GM21529 (cell line): ENCODE measurements around the gene TTC36.
"Not testable (repeated sequence)": the region's sequence is repeated elsewhere in the genome, so short reads cannot be mapped to it uniquely, and the experiment has no call there.

Experiments
- ATAC-seq: cut with Tn5 transposase; IDR thresholded peaks from one replicate; pipeline ENCODE4 v1.9.1; 2021; ENCODE audit not compliant: unreplicated experiment

TTC36 gene, protein sequence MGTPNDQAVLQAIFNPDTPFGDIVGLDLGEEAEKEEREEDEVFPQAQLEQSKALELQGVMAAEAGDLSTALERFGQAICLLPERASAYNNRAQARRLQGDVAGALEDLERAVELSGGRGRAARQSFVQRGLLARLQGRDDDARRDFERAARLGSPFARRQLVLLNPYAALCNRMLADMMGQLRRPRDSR

DNA sequence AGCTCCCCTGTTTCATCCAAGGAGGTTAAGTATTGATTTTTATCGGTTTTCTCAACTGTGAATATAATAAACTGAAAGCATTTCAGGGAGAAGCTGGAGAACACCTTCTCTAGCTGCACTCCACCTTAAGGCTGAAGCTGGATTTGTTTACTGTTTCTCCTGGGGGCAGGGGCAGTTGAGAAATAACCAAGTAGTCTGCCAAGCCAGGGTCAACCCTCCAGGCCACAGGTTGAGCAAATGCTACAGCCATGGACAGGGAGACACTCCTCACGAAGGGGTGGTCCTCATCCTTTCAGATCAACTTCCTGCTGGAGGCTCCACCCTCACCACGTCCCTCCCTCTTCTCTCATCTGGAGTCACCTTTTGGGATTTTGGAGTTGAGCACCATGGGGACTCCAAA, at the start of gene TTC36:
Gene TTC36, plus strand, starts transcription at position 366 of the 400 bp plus-strand sequence. Its CDS starts 21 bp downstream, at position 387.
- ATAC-seq: no peak

DNA sequence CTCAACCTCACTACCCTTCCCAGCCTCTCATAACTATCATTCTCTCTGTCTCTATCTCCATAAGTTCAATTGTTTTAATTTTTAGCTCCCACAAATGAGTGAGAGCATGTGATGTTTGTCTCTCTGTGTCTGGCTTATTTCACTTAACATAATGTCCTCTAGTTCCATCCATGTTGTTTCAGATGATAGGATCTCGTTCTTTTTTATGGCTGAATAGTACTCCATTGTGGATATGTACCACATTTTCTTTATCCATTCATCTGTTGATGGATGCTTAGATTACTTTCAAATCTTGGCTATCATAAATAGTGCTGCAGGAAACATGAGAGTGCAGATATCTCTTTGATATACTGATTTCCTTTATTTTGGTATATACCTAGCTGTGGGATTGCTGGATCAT, 46.0 kb upstream of the TTC36 start:
- ATAC-seq: not testable (repeated sequence)

DNA sequence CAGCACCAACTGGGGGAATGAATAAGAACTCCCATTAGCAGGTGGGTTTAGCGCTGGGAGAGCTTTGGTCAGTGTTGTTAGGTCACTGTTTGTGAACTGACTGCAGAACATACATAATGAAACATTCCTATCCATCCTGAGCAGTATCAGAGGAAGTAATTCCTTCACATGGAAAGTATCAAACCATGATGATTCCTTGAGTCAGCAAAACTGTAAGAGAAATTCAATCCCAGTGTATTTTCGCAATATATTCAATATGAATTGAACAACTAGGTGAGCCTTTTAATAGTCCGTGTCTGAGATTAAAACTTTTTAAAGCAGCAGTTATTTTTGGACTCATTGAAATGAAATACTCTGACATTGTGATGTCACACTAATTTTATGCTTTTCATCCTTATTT, 42.9 kb upstream of the TTC36 start:
- no peak for ATAC-seq

DNA sequence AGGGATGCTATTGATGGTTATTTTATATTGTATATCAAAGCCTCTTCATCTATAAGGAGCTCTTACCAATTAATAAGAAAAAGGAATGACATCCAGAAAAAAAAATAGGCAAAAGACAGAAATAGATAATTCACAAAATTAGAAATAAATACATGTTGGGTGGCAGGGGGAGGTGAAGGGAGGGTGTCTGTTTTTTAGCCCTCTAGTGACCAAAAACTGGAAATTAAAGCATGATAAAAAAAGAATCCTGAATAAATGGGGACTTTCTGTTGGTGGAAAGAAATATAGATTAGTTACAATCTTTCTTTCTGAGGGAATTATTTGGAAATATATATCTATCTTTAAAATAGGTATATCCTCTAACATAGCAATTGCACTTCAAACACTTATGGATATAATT, 42.0 kb upstream of the TTC36 start:
- ATAC-seq: no peak

DNA sequence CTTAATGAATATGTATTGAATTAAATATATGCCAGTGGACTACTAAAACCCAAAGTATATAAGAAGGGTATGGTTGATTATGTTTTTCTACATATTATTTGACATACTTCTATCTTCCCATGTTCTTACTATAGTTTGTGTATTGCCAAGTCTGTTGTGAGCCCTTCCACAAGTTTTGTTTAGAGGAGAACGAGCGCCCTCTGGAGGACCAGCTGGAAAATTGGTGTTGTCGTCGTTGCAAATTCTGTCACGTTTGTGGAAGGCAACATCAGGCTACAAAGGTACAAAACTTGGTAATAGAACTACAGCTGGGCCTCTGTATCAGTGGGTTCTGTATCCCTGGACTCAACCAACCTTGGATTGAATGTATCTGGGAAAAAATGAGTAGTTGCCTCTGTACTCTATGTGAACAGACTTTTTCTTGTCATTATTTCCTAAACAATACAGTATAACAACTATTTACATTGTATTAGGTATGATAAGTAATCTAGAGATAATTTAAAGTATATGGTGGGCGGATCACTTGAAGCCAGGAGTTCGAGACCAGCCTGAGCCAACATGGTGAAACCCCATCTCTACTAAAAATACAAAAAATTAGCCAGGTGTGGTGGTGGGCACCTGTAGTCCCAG, 38.7 kb upstream of the TTC36 start:
- no peak for ATAC-seq

DNA sequence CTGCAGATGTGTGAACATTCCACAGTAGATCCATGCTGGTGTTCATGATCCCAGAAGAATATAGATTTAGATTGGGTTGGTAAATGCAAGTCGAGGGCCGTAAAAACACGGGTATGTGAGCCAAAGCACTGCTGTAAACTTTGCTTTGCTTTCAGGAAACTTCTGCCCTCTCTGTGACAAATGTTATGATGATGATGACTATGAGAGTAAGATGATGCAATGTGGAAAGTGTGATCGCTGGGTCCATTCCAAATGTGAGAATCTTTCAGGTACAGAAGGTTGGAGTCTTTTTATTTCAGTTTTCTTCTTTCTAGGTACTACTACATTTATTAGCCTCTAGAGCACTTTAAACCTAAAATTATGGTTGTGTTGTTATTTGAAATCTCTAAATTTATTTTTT, 36.2 kb upstream of the TTC36 start:
- no peak for ATAC-seq

DNA sequence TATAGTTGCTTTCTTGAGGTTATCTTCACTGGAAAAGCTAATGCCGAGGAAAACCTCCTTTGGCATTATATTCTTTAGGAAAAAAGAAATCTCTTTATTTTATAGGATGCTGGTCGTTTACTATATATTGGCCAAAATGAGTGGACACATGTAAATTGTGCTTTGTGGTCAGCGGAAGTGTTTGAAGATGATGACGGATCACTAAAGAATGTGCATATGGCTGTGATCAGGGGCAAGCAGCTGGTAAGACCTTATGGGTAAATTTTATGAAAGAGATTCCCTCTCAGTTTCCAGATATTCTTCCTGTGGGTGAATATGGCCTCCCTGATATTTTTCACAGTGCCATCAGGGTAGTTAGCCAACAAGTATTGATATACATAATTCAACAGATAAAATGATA, 29.4 kb upstream of the TTC36 start:
- ATAC-seq: no peak

DNA sequence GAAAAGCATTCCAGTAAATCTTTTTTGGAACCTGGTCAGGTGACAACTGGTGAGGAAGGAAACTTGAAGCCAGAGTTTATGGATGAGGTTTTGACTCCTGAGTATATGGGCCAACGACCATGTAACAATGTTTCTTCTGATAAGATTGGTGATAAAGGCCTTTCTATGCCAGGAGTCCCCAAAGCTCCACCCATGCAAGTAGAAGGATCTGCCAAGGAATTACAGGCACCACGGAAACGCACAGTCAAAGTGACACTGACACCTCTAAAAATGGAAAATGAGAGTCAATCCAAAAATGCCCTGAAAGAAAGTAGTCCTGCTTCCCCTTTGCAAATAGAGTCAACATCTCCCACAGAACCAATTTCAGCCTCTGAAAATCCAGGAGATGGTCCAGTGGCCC, 24.1 kb upstream of the TTC36 start:
- no peak for ATAC-seq

DNA sequence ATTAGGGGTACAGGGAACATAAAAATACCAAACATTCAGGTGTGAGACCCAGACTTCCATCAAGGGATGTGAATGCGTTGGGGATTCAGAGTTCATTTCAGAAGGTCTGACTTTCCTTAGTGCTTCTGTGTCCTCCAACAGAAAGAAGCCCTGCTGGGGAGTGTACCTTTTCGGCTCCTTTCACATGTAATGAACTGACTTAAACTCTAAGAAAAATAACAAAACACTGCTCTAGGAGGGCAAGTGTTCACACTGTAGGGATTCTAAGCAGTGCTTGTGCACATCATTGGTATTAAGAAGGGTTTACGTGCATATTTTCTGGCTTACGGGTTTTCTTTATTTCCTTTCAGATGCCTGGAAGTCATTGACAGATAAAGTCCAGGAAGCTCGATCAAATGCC, 15.7 kb upstream of the TTC36 start:
- no peak for ATAC-seq

DNA sequence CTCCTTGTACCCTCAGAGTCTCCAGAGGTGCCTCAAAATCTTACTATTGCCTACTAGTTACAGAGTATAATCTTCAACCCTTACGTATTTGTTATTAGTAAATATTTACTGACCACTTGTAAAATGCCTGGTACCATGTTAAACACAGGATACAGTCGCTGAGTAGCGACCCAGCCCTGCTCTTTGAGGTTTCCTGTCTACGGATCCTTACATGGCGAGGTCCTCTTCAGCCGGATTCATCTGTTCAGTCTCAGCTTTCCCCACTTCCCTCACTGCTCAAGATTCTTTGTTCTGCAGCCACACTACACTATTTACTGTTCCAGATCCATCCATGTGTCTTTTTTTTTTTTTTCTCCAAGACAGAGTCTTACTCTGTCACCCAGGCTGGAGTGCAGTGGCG, 13.2 kb upstream of the TTC36 start:
- no peak for ATAC-seq

DNA sequence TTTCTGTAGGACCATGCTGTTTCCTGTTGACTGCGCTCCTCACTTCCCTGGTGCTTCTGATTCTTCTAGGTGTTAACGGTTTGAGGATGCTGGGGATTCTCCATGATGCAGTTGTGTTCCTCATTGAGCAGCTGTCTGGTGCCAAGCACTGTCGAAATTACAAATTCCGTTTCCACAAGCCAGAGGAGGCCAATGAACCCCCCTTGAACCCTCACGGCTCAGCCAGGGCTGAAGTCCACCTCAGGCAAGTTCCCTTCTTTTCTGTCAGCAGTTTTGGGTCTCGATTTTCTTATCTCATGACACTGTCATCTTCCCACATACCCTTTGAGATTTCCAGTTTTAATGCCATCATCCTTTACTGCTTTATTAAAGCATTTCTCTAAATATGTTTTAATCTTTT, 7.7 kb upstream of the TTC36 start:
- ATAC-seq: no peak

DNA sequence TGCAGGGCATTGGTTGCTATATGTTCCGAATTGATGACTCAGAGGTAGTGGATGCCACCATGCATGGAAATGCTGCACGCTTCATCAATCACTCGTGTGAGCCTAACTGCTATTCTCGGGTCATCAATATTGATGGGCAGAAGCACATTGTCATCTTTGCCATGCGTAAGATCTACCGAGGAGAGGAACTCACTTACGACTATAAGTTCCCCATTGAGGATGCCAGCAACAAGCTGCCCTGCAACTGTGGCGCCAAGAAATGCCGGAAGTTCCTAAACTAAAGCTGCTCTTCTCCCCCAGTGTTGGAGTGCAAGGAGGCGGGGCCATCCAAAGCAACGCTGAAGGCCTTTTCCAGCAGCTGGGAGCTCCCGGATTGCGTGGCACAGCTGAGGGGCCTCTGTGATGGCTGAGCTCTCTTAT, 5.4 kb upstream of the TTC36 start:
- no peak for ATAC-seq

DNA sequence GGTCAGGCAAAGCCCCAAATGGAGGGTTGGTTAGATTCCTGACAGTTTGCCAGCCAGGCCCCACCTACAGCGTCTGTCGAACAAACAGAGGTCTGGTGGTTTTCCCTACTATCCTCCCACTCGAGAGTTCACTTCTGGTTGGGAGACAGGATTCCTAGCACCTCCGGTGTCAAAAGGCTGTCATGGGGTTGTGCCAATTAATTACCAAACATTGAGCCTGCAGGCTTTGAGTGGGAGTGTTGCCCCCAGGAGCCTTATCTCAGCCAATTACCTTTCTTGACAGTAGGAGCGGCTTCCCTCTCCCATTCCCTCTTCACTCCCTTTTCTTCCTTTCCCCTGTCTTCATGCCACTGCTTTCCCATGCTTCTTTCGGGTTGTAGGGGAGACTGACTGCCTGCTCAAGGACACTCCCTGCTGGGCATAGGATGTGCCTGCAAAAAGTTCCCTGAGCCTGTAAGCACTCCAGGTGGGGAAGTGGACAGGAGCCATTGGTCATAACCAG, 4.7 kb upstream of the TTC36 start:
- ATAC-seq: no peak

DNA sequence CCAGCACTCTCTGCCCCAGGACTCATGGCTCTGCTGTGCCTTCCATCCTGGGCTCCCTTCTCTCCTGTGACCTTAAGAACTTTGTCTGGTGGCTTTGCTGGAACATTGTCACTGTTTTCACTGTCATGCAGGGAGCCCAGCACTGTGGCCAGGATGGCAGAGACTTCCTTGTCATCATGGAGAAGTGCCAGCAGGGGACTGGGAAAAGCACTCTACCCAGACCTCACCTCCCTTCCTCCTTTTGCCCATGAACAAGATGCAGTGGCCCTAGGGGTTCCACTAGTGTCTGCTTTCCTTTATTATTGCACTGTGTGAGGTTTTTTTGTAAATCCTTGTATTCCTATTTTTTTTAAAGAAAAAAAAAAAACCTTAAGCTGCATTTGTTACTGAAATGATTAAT, 2.9 kb upstream of the TTC36 start:
- ATAC-seq: no peak

DNA sequence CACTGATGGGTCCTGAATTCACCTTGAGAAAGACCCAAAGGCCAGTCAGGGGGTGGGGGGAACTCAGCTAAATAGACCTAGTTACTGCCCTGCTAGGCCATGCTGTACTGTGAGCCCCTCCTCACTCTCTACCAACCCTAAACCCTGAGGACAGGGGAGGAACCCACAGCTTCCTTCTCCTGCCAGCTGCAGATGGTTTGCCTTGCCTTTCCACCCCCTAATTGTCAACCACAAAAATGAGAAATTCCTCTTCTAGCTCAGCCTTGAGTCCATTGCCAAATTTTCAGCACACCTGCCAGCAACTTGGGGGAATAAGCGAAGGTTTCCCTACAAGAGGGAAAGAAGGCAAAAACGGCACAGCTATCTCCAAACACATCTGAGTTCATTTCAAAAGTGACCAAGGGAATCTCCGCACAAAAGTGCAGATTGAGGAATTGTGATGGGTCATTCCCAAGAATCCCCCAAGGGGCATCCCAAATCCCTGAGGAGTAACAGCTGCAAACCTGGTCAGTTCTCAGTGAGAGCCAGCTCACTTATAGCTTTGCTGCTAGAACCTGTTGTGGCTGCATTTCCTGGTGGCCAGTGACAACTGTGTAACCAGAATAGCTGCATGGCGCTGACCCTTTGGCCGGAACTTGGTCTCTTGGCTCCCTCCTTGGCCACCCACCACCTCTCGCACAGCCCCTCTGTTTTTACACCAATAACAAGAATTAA, 2.4 kb upstream of the TTC36 start:
- no peak for ATAC-seq

DNA sequence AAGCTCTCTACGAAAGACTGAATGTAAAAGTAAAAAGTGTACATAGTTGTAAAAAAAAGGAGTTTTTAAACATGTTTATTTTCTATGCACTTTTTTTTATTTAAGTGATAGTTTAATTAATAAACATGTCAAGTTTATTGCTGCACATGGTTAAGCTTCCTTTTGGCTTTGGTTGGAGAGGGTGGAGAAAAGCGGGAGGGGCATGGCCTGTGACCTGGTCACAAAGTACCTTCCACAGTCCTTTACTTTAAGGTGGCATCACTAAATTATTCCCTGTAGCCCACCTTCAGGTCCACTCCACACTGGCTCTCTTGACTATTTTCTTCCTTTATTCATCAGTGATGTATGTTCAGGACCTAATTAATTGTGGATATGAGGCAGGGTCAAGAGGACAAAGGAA, 586 bp upstream of the TTC36 start:
- ATAC-seq: no peak

DNA sequence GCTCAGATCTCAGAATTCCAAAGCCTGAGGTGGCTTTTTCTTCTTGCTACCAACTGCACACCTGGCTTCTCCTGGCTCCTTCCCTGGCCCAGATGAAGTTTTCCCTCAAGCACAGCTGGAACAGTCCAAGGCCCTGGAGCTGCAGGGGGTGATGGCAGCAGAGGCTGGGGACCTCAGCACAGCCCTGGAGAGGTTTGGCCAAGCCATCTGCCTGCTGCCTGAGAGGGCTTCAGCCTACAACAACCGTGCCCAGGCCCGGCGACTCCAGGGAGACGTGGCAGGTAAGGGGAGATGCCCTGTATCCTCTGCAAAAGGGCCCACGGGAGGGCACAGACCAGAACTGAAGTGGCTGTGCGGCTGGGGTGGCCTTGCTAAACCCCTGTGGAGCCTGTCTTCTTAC, 1.2 kb downstream of the TTC36 start:
- no peak for ATAC-seq

DNA sequence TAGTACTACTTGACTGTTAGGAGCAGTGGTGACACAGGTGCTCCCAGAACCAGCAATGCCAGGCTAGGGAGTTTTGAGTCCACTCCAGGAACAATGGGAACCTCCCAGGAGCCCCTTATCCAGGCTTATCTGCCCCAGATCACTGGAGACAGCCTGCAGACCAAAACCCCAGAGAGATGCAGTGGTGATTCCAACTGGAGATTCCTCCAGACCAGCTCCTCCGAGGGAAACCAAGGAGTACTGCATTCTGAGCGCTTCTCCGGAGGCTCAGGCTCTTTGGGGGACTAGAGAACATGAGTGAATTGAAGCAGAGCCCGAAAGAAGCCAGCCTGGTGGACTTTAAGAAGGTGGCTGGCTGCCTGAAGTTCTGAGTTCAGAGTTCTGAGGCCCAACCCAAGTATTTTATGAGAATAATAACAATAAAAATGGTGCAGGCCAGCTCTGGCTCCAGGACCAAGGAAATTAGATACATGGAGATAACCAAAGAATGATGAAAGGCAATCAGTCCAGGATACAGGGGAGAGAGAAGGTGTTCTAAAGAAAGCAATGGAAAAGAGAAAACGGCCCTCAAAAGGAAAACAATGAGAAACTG, 2.4 kb downstream of the TTC36 start:
- no peak for ATAC-seq

DNA sequence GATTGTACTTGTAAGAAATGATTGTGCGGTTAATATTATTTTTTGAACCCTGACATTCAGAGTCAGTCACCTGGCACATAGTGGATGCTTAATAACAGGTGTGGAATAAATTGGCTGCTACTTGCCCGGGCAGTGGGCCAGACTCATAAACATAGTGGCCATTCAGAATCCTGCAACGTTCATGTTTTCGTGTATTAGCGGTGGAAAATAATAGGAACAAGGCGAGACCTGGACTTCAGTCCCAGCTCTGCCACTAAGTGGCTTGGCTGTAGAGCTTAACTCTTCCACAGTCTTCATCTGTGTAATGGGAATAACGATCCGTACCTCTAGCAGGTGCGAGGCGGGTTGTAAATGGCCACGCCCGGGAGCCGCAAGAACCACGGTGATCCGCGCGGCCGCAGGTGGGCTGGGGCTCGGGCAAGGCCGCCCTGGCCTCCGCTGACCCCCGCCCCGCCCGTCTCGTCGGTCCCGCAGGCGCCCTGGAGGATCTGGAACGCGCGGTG, 3.0 kb downstream of the TTC36 start:
- ATAC-seq: no peak

DNA sequence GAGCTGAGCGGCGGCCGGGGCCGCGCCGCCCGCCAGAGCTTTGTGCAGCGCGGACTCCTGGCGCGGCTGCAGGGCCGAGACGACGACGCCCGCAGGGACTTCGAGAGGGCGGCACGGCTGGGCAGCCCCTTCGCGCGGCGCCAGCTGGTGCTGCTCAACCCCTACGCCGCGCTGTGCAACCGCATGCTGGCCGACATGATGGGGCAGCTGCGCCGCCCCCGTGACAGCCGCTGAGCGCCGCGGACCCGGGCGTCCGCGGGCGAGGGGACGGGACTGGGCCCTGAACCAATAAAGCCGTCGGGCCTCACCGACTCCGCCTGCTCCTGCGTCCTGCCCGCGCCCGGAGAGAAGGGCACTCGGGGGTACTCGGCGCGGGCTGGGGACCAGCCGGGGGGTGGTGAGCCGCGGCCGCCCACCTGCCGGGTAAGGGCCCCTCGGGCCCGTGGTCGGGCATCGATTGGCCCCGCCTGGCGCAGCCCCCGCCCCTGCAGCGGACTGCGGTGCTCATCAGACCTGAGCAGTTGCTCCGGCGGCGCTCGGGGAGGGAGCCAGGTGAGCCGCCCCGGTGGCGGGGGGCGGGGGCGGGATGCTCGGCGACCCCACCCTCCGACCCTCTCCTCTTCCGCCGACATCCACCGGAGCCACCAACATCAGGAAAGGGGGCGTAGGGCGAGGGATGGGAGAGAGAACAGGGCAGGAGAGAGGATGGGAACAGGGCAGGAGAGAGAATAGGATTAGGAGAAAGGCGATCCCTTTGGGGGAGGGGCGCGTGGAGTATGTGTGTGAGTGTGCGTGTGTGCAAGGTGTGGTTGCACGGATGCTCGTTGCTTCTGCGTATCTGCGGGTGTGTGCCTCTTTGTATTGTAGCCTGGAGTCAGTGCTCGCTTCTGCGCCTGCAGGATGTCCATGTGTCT, 3.7 kb downstream of the TTC36 start, which contains the start of gene TMEM25:
Gene TMEM25, plus strand, starts transcription at position 510 of the 914 bp plus-strand sequence. CDS start 610 bp downstream, outside the sequence.
- peak; percentile 75 for ATAC-seq
